ENCODE results near the gene RBM25. TPM values are rescaled to one million over a fixed set of nuclear protein-coding genes. Genes with fewer than 3 reads are reported as not detected.

Gene RBM25
- total and polyA plus RNA-seq, 2 experiments from 2014 or later: 120 to 204 TPM

DNA sequence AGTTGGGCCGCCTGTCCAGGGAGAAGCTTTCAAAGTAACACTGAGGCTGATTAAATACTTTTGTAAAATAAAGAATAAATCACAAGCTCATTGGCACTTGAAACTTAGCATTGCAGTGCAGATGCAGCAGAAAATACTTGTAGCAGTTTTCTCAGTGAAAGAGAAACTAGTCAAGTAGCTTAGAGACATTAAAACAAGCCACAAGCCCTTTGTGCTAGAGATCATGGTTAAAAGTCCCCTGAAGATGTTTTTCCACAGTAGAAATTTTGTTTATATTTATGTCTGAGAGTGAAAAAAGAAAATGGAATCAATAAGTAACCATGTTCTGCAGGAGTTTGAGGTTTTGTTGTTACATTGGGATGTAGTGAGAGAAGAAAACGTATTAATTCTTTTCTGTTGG, 83.9 kb downstream of the RBM25 start (continued):
- TF ChIP-seq, protein P1, sequence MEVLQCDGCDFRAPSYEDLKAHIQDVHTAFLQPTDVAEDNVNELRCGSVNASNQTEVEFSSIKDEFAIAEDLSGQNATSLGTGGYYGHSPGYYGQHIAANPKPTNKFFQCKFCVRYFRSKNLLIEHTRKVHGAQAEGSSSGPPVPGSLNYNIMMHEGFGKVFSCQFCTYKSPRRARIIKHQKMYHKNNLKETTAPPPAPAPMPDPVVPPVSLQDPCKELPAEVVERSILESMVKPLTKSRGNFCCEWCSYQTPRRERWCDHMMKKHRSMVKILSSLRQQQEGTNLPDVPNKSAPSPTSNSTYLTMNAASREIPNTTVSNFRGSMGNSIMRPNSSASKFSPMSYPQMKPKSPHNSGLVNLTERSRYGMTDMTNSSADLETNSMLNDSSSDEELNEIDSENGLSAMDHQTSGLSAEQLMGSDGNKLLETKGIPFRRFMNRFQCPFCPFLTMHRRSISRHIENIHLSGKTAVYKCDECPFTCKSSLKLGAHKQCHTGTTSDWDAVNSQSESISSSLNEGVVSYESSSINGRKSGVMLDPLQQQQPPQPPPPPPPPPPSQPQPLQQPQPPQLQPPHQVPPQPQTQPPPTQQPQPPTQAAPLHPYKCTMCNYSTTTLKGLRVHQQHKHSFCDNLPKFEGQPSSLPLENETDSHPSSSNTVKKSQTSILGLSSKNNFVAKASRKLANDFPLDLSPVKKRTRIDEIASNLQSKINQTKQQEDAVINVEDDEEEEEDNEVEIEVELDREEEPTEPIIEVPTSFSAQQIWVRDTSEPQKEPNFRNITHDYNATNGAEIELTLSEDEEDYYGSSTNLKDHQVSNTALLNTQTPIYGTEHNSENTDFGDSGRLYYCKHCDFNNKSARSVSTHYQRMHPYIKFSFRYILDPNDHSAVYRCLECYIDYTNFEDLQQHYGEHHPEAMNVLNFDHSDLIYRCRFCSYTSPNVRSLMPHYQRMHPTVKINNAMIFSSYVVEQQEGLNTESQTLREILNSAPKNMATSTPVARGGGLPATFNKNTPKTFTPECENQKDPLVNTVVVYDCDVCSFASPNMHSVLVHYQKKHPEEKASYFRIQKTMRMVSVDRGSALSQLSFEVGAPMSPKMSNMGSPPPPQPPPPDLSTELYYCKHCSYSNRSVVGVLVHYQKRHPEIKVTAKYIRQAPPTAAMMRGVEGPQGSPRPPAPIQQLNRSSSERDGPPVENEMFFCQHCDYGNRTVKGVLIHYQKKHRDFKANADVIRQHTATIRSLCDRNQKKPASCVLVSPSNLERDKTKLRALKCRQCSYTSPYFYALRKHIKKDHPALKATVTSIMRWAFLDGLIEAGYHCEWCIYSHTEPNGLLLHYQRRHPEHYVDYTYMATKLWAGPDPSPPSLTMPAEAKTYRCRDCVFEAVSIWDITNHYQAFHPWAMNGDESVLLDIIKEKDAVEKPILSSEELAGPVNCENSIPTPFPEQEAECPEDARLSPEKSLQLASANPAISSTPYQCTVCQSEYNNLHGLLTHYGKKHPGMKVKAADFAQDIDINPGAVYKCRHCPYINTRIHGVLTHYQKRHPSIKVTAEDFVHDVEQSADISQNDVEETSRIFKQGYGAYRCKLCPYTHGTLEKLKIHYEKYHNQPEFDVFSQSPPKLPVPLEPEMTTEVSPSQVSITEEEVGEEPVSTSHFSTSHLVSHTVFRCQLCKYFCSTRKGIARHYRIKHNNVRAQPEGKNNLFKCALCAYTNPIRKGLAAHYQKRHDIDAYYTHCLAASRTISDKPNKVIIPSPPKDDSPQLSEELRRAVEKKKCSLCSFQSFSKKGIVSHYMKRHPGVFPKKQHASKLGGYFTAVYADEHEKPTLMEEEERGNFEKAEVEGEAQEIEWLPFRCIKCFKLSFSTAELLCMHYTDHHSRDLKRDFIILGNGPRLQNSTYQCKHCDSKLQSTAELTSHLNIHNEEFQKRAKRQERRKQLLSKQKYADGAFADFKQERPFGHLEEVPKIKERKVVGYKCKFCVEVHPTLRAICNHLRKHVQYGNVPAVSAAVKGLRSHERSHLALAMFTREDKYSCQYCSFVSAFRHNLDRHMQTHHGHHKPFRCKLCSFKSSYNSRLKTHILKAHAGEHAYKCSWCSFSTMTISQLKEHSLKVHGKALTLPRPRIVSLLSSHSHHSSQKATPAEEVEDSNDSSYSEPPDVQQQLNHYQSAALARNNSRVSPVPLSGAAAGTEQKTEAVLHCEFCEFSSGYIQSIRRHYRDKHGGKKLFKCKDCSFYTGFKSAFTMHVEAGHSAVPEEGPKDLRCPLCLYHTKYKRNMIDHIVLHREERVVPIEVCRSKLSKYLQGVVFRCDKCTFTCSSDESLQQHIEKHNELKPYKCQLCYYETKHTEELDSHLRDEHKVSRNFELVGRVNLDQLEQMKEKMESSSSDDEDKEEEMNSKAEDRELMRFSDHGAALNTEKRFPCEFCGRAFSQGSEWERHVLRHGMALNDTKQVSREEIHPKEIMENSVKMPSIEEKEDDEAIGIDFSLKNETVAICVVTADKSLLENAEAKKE (CRISPR knock-in tag; IDR thresholded peaks at IDR 0.05): no peak
- TF ChIP-seq STAT1 (IDR thresholded peaks at IDR 0.05; ENCODE audit: unreplicated experiment): no peak

DNA sequence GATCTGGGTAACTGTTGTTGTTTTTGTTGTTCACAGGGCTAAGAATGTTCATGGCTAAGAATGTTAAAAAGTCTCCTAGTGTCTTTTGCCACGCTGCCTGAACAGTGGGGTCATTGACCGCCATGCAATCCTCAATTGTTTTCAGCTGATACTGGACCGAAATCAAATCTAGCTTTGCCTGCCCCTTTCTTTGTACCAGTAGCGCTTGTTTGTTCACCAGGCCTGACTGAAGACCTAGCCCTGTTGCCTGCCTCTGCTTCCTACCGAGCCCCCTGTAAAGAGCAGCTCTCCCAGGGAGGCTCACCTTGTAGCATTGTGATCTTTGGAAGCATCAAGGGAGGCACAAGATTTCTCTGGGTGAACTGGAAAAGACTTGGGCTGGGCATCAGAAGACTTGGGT, 84.7 kb downstream of the RBM25 start:
- Histone ChIP-seq H3K79me2 (replicated peaks; ENCODE audit: insufficient read depth) (peaks cover 99% of the 10 kb centered on the region), H2AFZ (no peak overlapping the region), H3F3A (replicated peaks; ENCODE audit: low read depth) (no peaks in the 10 kb centered on the region), H3K27me3 (ENCODE audit: insufficient read depth) (no peaks in the 10 kb centered on the region), H3K36me3 (ENCODE audit: insufficient read depth) (no peaks in the 10 kb centered on the region), H3K4me2 (no peak overlapping the region), H4K20me1 (replicated peaks; ENCODE audit: insufficient read depth) (peaks cover 30% of the 10 kb centered on the region), H3K4me1 (ENCODE audit: insufficient read depth) (no peaks in the 10 kb centered on the region), H3K9me2 (ENCODE audit: insufficient read depth) (no peaks in the 10 kb centered on the region), H3K27ac (ENCODE audit: low read depth) (peak overlapping the region; percentile 15; the same call in 1 of the 2 replicates), H3K4me3 (no peak overlapping the region)
- no peaks in the 10 kb centered on the region for H3K9me3 Mint-ChIP-seq
- no peak for DNase-seq (ENCODE audit: low spot score)
- peaks cover 1% of the 10 kb centered on the region for H3K27me3 Mint-ChIP-seq (ENCODE audit: insufficient read depth, low read depth, poor library complexity)
- no peak overlapping the region for H3K27ac Mint-ChIP-seq
- no peak overlapping the region for H3K4me3 Mint-ChIP-seq
- TF ChIP-seq, protein P2, sequence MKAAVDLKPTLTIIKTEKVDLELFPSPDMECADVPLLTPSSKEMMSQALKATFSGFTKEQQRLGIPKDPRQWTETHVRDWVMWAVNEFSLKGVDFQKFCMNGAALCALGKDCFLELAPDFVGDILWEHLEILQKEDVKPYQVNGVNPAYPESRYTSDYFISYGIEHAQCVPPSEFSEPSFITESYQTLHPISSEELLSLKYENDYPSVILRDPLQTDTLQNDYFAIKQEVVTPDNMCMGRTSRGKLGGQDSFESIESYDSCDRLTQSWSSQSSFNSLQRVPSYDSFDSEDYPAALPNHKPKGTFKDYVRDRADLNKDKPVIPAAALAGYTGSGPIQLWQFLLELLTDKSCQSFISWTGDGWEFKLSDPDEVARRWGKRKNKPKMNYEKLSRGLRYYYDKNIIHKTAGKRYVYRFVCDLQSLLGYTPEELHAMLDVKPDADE (IDR thresholded peaks at IDR 0.05): no peak
- TF ChIP-seq ZNF114 (CRISPR knock-in tag; IDR thresholded peaks at IDR 0.05): no peak
- peak; percentile 66 for ATAC-seq
- H3K36me3 Mint-ChIP-seq (ENCODE audit: low read depth): 0 out of 3 replicates have a peak, but pooled peaks cover 2% of the 10 kb centered on the region
- peaks cover 3% of the 10 kb centered on the region for H3K4me1 Mint-ChIP-seq
